Peyer's patch (tissue), 4 donors: Measurements from ENCODE around the gene FURIN.

Source experiments
- POLR2A ChIP-seq, 2 donors: fragments of 450-650 bp; IDR thresholded peaks; one replicate each; pipeline ENCODE4 v1.5.1; 2017; ENCODE audit warnings: antibody characterized with exemption in 2 of 2, mild to moderate bottlenecking in 2 of 2, moderate library complexity in 2 of 2
- TF ChIP-seq, protein P1 (sequence below), 6 experiments: fragments of 450-650 bp in 4 of 6; fragments of 200-600 bp in 2 of 6; sonication (generic) in 1 of 6; IDR thresholded peaks; one replicate each; pipeline ENCODE4 v1.5.1; 2017 to 2019; ENCODE audit warnings: antibody characterized with exemption in 6 of 6, mild to moderate bottlenecking in 3 of 6, moderate library complexity in 1 of 6

DNA sequence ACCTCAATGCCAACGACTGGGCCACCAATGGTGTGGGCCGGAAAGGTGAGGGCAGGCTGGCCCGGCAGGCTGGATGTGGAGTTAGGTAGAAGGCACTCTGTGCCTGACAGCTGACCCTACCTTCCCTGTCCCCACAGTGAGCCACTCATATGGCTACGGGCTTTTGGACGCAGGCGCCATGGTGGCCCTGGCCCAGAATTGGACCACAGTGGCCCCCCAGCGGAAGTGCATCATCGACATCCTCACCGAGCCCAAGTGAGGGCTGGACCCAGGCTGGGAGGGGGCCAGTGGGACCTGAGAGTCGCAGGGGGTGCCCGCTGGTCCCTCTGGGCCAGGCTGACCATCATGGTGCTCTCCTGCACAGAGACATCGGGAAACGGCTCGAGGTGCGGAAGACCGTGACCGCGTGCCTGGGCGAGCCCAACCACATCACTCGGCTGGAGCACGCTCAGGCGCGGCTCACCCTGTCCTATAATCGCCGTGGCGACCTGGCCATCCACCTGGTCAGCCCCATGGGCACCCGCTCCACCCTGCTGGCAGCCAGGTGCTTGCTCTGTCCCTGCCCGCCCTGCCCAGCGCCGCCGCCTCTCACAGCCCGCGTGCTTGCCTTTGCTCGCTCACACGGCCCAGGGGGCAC is 11.5 kb downstream of the FURIN start:
- TF ChIP-seq, protein P1, sequence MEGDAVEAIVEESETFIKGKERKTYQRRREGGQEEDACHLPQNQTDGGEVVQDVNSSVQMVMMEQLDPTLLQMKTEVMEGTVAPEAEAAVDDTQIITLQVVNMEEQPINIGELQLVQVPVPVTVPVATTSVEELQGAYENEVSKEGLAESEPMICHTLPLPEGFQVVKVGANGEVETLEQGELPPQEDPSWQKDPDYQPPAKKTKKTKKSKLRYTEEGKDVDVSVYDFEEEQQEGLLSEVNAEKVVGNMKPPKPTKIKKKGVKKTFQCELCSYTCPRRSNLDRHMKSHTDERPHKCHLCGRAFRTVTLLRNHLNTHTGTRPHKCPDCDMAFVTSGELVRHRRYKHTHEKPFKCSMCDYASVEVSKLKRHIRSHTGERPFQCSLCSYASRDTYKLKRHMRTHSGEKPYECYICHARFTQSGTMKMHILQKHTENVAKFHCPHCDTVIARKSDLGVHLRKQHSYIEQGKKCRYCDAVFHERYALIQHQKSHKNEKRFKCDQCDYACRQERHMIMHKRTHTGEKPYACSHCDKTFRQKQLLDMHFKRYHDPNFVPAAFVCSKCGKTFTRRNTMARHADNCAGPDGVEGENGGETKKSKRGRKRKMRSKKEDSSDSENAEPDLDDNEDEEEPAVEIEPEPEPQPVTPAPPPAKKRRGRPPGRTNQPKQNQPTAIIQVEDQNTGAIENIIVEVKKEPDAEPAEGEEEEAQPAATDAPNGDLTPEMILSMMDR (IDR thresholded peaks at IDR 0.05) = no peak
- TF ChIP-seq POLR2A (IDR thresholded peaks at IDR 0.05) = no peak
